Cardiac muscle cell (in vitro differentiated cells and primary cell): ENCODE measurements around the gene SCN7A. TPM values are rescaled to one million over a fixed set of nuclear protein-coding genes. Genes with fewer than 3 reads are reported as not detected.
A peak's percentile ranks its signal among the peaks of the same experiment; 100 is the strongest.

Experiments used
- DNase-seq, 2 donors: peaks; one replicate each; pipeline versions ENCODE4 v3.0.0 to v3.0.0-alpha.2; 2010 to 2017; ENCODE audit warnings: low read depth in 1 of 2, low spot score in 1 of 2
- H3K27ac ChIP-seq: fragments of 200-600 bp; sonication (generic); 2 replicates; pipeline ENCODE4 v1.5.1; 2016
- H3K27me3 ChIP-seq: fragments of 200-600 bp; sonication (generic); 2 replicates; pipeline ENCODE4 v1.6.0; 2016; ENCODE audit warnings: control low read depth
- H3K36me3 ChIP-seq: fragments of 200-600 bp; sonication (generic); 2 replicates; pipeline ENCODE4 v1.5.1; 2016; ENCODE audit warnings: control low read depth
- H3K4me1 ChIP-seq: fragments of 200-600 bp; sonication (generic); 2 replicates; pipeline ENCODE4 v1.8.1; 2017; ENCODE audit warnings: low read depth, mild to moderate bottlenecking, mixed run types
- H3K4me3 ChIP-seq: fragments of 200-600 bp; sonication (generic); 2 replicates; pipeline ENCODE4 v1.5.1; 2016; ENCODE audit warnings: mild to moderate bottlenecking
- H3K9me3 ChIP-seq: fragments of 200-600 bp; sonication (generic); 2 replicates; pipeline ENCODE4 v1.5.1; 2017; ENCODE audit warnings: low read depth, mild to moderate bottlenecking, control low read depth
- CTCF ChIP-seq: IDR thresholded peaks from 2 replicates; pipeline ENCODE4 v1.5.1; 2012; ENCODE audit warnings: low read depth, mild to moderate bottlenecking, low read length
- polyA plus RNA-seq: library from polyadenylated mRNA; unstranded; fragments of >200 nt; fragmentation: Nextera tagmentation; extraction: Ambion mirVana; gene quantifications from 2 replicates; pipeline ENCODE4 v1.2.1, GENCODE V29; 2016
- total RNA-seq: library from RNA; depleted of rRNA; stranded (reverse); fragments of >200 nt; gene quantifications from 2 replicates; pipeline ENCODE4 v1.2.3, GENCODE V29; 2016

The SCN7A gene
- total and polyA plus RNA-seq, 2 experiments from 2014 or later: 0.42 to 0.89 TPM

GRCh38 chr2:166519391-166519962, 25.4 kb upstream of the SCN7A start:
- Histone ChIP-seq H3K4me1 (peaks cover 24% of the 10 kb centered on the region), H3K36me3 (no peaks in the 10 kb centered on the region), H3K27ac (peak overlapping the region; percentile 85), H3K4me3 (no peak overlapping the region), H3K9me3 (no peaks in the 10 kb centered on the region), H3K27me3 (no peaks in the 10 kb centered on the region)
- peak; percentile 4 to 57 for DNase-seq
- no peak for TF ChIP-seq CTCF

GRCh38 chr2:166518634-166519390, 24.8 kb upstream of the SCN7A start:
- H3K36me3 ChIP-seq: no peaks in the 10 kb centered on the region
- no peak for TF ChIP-seq CTCF
- H3K27ac ChIP-seq: peak overlapping the region; percentile 85
- H3K4me3 ChIP-seq: no peak overlapping the region
- peak in 1 of 2 donors; percentile 53 for DNase-seq
- peaks cover 24% of the 10 kb centered on the region for H3K4me1 ChIP-seq
- no peaks in the 10 kb centered on the region for H3K9me3 ChIP-seq
- no peaks in the 10 kb centered on the region for H3K27me3 ChIP-seq

- H3K4me3 ChIP-seq: no peak overlapping the region
- H3K9me3 ChIP-seq: no peaks in the 10 kb centered on the region
- H3K36me3 ChIP-seq: no peaks in the 10 kb centered on the region
- DNase-seq: no peak
- peaks cover 24% of the 10 kb centered on the region for H3K4me1 ChIP-seq
- no peak for TF ChIP-seq CTCF
- no peaks in the 10 kb centered on the region for H3K27me3 ChIP-seq
- H3K27ac ChIP-seq: no peak overlapping the region
Measured at GRCh38 chr2:166517533-166518061, 23.5 kb upstream of the SCN7A start.

- DNase-seq: peak; percentile 55 to 62
- H3K4me1 ChIP-seq: peaks cover 24% of the 10 kb centered on the region
- no peaks in the 10 kb centered on the region for H3K36me3 ChIP-seq
- no peak overlapping the region for H3K4me3 ChIP-seq
- H3K27ac ChIP-seq: no peak overlapping the region
- H3K27me3 ChIP-seq: no peaks in the 10 kb centered on the region
- peak; percentile 70 for TF ChIP-seq CTCF
- no peaks in the 10 kb centered on the region for H3K9me3 ChIP-seq
Measured at GRCh38 chr2:166516712-166517303, 22.8 kb upstream of the SCN7A start.

- Histone ChIP-seq H3K36me3 (no peaks in the 10 kb centered on the region), H3K4me1 (peaks cover 12% of the 10 kb centered on the region), H3K4me3 (no peak overlapping the region), H3K27me3 (no peaks in the 10 kb centered on the region), H3K9me3 (no peaks in the 10 kb centered on the region), H3K27ac (no peak overlapping the region)
- DNase-seq: no peak
- no peak for TF ChIP-seq CTCF
Measured at GRCh38 chr2:166513952-166514351, 19.9 kb upstream of the SCN7A start.
